Body of pancreas (tissue), 4 donors: ENCODE data around the gene LIG4. TPM values are rescaled to one million over a fixed set of nuclear protein-coding genes. Genes with fewer than 3 reads are reported as not detected.

Source experiments
- ATAC-seq: fragments of 150-250 bp; one replicate; pipeline ENCODE4 v1.9.1; 2016
- DNase-seq, 4 donors: peaks; one replicate each; pipeline ENCODE4 v3.0.0-alpha.2; 2019
- H3K27ac ChIP-seq, 4 donors: fragments of 200-600 bp; sonication (generic); 1 replicate in 3 of 4; 2 replicates in 1 of 4; pipeline versions ENCODE4 v1.5.1 to v1.6.1; 2016 to 2019; ENCODE audit warnings: mild to moderate bottlenecking in 1 of 4, mixed read lengths in 1 of 4, moderate library complexity in 1 of 4
- H3K27me3 ChIP-seq, 2 donors: fragments of 200-600 bp; sonication (generic); one replicate each; pipeline ENCODE4 v1.6.0; 2016; ENCODE audit warnings: mild to moderate bottlenecking in 1 of 2
- H3K36me3 ChIP-seq, 2 donors: fragments of 200-600 bp; sonication (generic); replicated peaks in 1 of 2; 2 replicates each; pipeline ENCODE4 v1.5.1; 2016; ENCODE audit warnings: low read depth in 2 of 2; ENCODE audit not compliant: insufficient read depth in 1 of 2
- H3K4me1 ChIP-seq: fragments of 200-600 bp; sonication (generic); one replicate; pipeline ENCODE4 v1.6.0; 2016
- H3K4me3 ChIP-seq, 2 donors: fragments of 200-600 bp; sonication (generic); 1 replicate in 1 of 2; 2 replicates in 1 of 2; pipeline ENCODE4 v1.5.1; 2016 to 2019
- H3K9me3 ChIP-seq, 3 donors: fragments of 200-600 bp; sonication (generic); 1 replicate in 2 of 3; 2 replicates in 1 of 3; pipeline ENCODE4 v1.5.1; 2016
- POLR2A ChIP-seq, 3 donors: fragments of 450-650 bp; IDR thresholded peaks; one replicate each; pipeline ENCODE4 v1.6.1; 2016; ENCODE audit warnings: antibody characterized with exemption in 3 of 3, mild to moderate bottlenecking in 2 of 3
- WGBS, 2 donors: methylation state at CpG; one replicate each; pipeline ENCODE4 v1.1.5; 2017; 5-methylcytosine and 5-hydroxymethylcytosine counted together
- intact Hi-C: fragments of 100-400 bp; cut with DNase I; formaldehyde crosslinking; loops from one replicate; pipeline ENCODE4 v1.15.1; 2023
- total RNA-seq, 2 donors: library from RNA; depleted of rRNA; stranded (reverse); fragments of >200 nt; gene quantifications; one replicate each; pipeline ENCODE4 v1.1.0, GENCODE V29; 2016
- TF ChIP-seq, protein P1 (sequence below), 7 experiments: fragments of 450-650 bp in 4 of 7; fragments of 200-600 bp in 3 of 7; sonication (generic) in 3 of 7; IDR thresholded peaks; one replicate each; pipeline ENCODE4 v1.5.1; 2016 to 2019; ENCODE audit warnings: antibody characterized with exemption in 7 of 7

Gene LIG4
- total RNA-seq, 2 donors from 2014 or later = 5.9 to 7.5 TPM

DNA sequence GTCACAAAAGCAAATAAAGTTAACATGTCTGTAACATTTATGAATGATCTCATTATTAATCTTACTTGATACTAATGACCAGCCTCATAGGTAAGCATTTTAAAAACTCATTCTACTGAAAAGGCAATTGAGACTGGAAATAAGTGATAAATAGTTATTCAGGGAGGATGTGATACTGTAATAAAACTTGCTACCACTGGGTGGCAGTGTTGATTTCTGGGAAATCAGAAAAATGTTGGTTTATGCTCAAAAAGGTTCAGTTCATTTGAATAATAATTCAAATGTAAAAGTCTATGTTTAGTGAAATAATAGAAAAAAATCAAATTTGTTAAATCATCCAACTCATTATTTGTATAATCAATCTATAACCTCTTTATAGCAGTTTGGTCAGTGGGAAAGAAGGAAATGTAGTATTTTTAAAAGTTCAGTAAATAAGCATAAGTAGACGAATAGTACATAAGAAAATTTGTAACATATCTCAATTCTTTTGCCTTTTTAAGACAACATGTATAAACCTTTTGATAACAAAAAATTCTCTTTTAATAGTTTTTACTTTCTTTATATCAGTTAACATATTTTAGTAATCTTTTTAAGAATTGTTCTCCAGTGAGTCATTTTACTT lies 12.4 kb upstream of the LIG4 start:
- no peak for TF ChIP-seq POLR2A (IDR thresholded peaks at IDR 0.05)
- TF ChIP-seq, protein P1, sequence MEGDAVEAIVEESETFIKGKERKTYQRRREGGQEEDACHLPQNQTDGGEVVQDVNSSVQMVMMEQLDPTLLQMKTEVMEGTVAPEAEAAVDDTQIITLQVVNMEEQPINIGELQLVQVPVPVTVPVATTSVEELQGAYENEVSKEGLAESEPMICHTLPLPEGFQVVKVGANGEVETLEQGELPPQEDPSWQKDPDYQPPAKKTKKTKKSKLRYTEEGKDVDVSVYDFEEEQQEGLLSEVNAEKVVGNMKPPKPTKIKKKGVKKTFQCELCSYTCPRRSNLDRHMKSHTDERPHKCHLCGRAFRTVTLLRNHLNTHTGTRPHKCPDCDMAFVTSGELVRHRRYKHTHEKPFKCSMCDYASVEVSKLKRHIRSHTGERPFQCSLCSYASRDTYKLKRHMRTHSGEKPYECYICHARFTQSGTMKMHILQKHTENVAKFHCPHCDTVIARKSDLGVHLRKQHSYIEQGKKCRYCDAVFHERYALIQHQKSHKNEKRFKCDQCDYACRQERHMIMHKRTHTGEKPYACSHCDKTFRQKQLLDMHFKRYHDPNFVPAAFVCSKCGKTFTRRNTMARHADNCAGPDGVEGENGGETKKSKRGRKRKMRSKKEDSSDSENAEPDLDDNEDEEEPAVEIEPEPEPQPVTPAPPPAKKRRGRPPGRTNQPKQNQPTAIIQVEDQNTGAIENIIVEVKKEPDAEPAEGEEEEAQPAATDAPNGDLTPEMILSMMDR (IDR thresholded peaks at IDR 0.05) = peak; percentile 56 to 88 (median 68)
- H3K27ac ChIP-seq = no peak overlapping the region
- no peaks in the 10 kb centered on the region for H3K36me3 ChIP-seq
- no peaks in the 10 kb centered on the region for H3K27me3 ChIP-seq
- WGBS, 2 donors = 63 to 65% methylated on average over 1 of the region's 1 CpG
- H3K9me3 ChIP-seq = no peaks in the 10 kb centered on the region
- H3K4me1 ChIP-seq = peaks cover 16% of the 10 kb centered on the region
- intact Hi-C loops = no loop called here
- ATAC-seq (peak; percentile 47), DNase-seq (peak in 1 of 4 donors; percentile 21)
- H3K4me3 ChIP-seq = no peak overlapping the region

GRCh38 chr13:108226184-108226583 lies 10.8 kb upstream of the LIG4 start:
- DNase-seq (no peak), ATAC-seq (peak; percentile 70)
- Histone ChIP-seq H3K27me3 (no peaks in the 10 kb centered on the region), H3K4me3 (no peak overlapping the region), H3K27ac (peak overlapping the region in 1 of 4 donors; percentile 57), H3K36me3 (no peaks in the 10 kb centered on the region), H3K9me3 (no peaks in the 10 kb centered on the region), H3K4me1 (peaks cover 16% of the 10 kb centered on the region)
- intact Hi-C loops = no loop called here
- TF ChIP-seq, protein P1 (IDR thresholded peaks at IDR 0.05) = no peak
- no peak for TF ChIP-seq POLR2A (IDR thresholded peaks at IDR 0.05)
- 0 to 8% methylated on average over 1 of the region's 1 CpG for WGBS, 2 donors

GRCh38 chr13:108225440-108225839 lies 10.1 kb upstream of the LIG4 start:
- ATAC-seq (no peak), DNase-seq (no peak)
- intact Hi-C loops = no loop called here
- H3K27me3 ChIP-seq = no peaks in the 10 kb centered on the region
- no peaks in the 10 kb centered on the region for H3K9me3 ChIP-seq
- H3K36me3 ChIP-seq = no peaks in the 10 kb centered on the region
- H3K4me3 ChIP-seq = no peak overlapping the region
- 36 to 59% methylated on average over 1 of the region's 1 CpG for WGBS, 2 donors
- H3K27ac ChIP-seq = no peak overlapping the region
- peaks cover 22% of the 10 kb centered on the region for H3K4me1 ChIP-seq
- TF ChIP-seq, protein P1 (IDR thresholded peaks at IDR 0.05) = no peak
- TF ChIP-seq POLR2A (IDR thresholded peaks at IDR 0.05) = no peak

DNA sequence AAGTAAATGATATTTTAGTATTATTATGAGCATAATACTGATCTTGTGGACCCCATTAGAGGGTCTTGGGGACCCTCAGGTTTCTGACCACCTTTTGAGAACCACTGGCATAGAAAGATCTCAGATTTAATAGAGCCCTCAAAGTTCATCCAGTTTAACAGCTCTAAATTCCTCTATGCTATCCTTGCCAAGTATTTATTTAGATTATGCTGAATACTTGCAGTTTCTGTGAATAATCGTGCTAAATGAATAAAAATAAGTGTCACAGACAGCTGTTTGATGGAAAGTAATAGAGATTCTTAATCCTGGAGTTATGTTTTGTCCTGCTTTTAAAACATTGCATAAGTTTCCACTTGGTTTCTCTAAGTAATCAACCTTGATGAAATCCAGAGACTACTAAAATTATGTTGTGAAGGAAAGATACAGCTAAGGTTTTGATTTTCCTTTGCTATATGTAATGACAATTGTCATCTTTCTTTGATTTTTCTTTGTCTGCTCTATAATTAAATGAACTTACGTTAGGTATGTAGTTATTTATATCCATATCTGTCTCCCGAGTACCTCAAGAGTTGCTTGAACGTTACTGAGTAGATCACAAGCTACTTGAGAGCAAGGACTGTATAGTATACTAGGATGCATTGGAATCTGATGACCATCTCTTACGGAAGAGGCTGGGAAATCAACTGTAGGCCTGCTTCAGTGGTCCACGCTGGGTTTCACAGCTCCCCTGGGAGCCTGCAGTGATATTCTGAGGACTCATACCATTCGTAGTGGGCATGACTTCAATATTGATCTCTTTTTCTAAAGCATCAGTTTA lies 8.6 kb upstream of the LIG4 start:
- Histone ChIP-seq H3K4me1 (peaks cover 36% of the 10 kb centered on the region), H3K27me3 (no peaks in the 10 kb centered on the region), H3K27ac (no peak overlapping the region), H3K4me3 (no peak overlapping the region), H3K9me3 (no peaks in the 10 kb centered on the region), H3K36me3 (no peaks in the 10 kb centered on the region)
- no peak for TF ChIP-seq POLR2A (IDR thresholded peaks at IDR 0.05)
- TF ChIP-seq, protein P1 (IDR thresholded peaks at IDR 0.05) = no peak
- ATAC-seq (no peak), DNase-seq (no peak)
- 66 to 70% methylated on average over 7 of the region's 7 CpGs for WGBS, 2 donors
- intact Hi-C loops = no loop called here
